Activated naive CD4-positive, alpha-beta T cell treated with anti-CD3 and anti-CD28 coated beads, Interleukin-2, amount 50 U/mL, for 24 hours (primary cell): Measurements from ENCODE around the gene UTP11.

Experiments used
- H3K27ac Mint-ChIP-seq: one replicate; pipeline ENCODE4 v1.8.0; 2021; ENCODE audit warnings: mild to moderate bottlenecking, mixed read lengths
- H3K27me3 Mint-ChIP-seq: one replicate; pipeline ENCODE4 v1.8.0; 2021; ENCODE audit warnings: mixed read lengths
- H3K36me3 Mint-ChIP-seq: one replicate; pipeline ENCODE4 v1.8.0; 2021; ENCODE audit warnings: mixed read lengths
- H3K4me1 Mint-ChIP-seq: one replicate; pipeline ENCODE4 v1.8.0; 2021; ENCODE audit warnings: mixed read lengths
- H3K4me3 Mint-ChIP-seq: one replicate; pipeline ENCODE4 v1.8.0; 2021; ENCODE audit warnings: mild to moderate bottlenecking, mixed read lengths
- H3K9me3 Mint-ChIP-seq: one replicate; pipeline ENCODE4 v1.8.0; 2021; ENCODE audit warnings: mixed read lengths

The UTP11 gene

GRCh38 chr1:37998913-37999429 lies 13.6 kb upstream of the UTP11 start:
- Mint-ChIP-seq H3K36me3 (peaks cover 3% of the 10 kb centered on the region), H3K4me3 (peak overlapping the region; percentile 51)

GRCh38 chr1:37999430-38000232 lies 12.9 kb upstream of the UTP11 start:
- Mint-ChIP-seq H3K4me3 (peak overlapping the region; percentile 51), H3K27me3 (no peaks in the 10 kb centered on the region), H3K27ac (peak overlapping the region; percentile 92), H3K36me3 (peaks cover 3% of the 10 kb centered on the region), H3K4me1 (peaks cover 75% of the 10 kb centered on the region), H3K9me3 (no peaks in the 10 kb centered on the region)

More at GRCh38 chr1:37998913-37999429, 13.6 kb upstream of the UTP11 start:
- no peaks in the 10 kb centered on the region for H3K9me3 Mint-ChIP-seq
- H3K4me1 Mint-ChIP-seq = peaks cover 72% of the 10 kb centered on the region
- H3K27ac Mint-ChIP-seq = peak overlapping the region; percentile 92
- H3K27me3 Mint-ChIP-seq = no peaks in the 10 kb centered on the region

GRCh38 chr1:38000233-38000528 lies 12.4 kb upstream of the UTP11 start:
- Mint-ChIP-seq H3K4me3 (no peak overlapping the region), H3K27me3 (no peaks in the 10 kb centered on the region), H3K9me3 (no peaks in the 10 kb centered on the region), H3K36me3 (peaks cover 1% of the 10 kb centered on the region), H3K4me1 (peaks cover 71% of the 10 kb centered on the region), H3K27ac (peak overlapping the region; percentile 59)

GRCh38 chr1:38000529-38001455 lies 11.7 kb upstream of the UTP11 start:
- no peaks in the 10 kb centered on the region for H3K9me3 Mint-ChIP-seq
- H3K27me3 Mint-ChIP-seq = no peaks in the 10 kb centered on the region
- H3K4me3 Mint-ChIP-seq = no peak overlapping the region
- H3K27ac Mint-ChIP-seq = peak overlapping the region; percentile 59
- H3K36me3 Mint-ChIP-seq = peaks cover 1% of the 10 kb centered on the region
- peaks cover 67% of the 10 kb centered on the region for H3K4me1 Mint-ChIP-seq

- no peaks in the 10 kb centered on the region for H3K9me3 Mint-ChIP-seq
- H3K27me3 Mint-ChIP-seq = no peaks in the 10 kb centered on the region
- peak overlapping the region; percentile 86 for H3K4me3 Mint-ChIP-seq
- no peaks in the 10 kb centered on the region for H3K36me3 Mint-ChIP-seq
- peaks cover 53% of the 10 kb centered on the region for H3K4me1 Mint-ChIP-seq
- H3K27ac Mint-ChIP-seq = no peak overlapping the region
Measured at GRCh38 chr1:38003261-38004250, 9.0 kb upstream of the UTP11 start.

- peak overlapping the region; percentile 59 for H3K27ac Mint-ChIP-seq
- H3K9me3 Mint-ChIP-seq = no peaks in the 10 kb centered on the region
- peaks cover 53% of the 10 kb centered on the region for H3K4me1 Mint-ChIP-seq
- H3K36me3 Mint-ChIP-seq = no peaks in the 10 kb centered on the region
- H3K4me3 Mint-ChIP-seq = peak overlapping the region; percentile 86
- H3K27me3 Mint-ChIP-seq = no peaks in the 10 kb centered on the region
Measured at GRCh38 chr1:38004284-38005108, 8.0 kb upstream of the UTP11 start.

GRCh38 chr1:38005195-38006007 lies 7.1 kb upstream of the UTP11 start, which contains the start of gene FHL3:
Gene FHL3, minus strand, starts transcription at chr1:38005514. Its CDS starts 6,102 bp downstream, at chr1:37999412.
- Mint-ChIP-seq H3K36me3 (no peaks in the 10 kb centered on the region), H3K27me3 (no peaks in the 10 kb centered on the region), H3K4me3 (peak within 1 kb of the TSS; percentile 86), H3K27ac (peak within 1 kb of the TSS; percentile 90), H3K4me1 (peaks cover 53% of the 10 kb centered on the region), H3K9me3 (no peaks in the 10 kb centered on the region)

GRCh38 chr1:38006008-38006828 lies 6.3 kb upstream of the UTP11 start:
- Mint-ChIP-seq H3K4me3 (peak overlapping the region; percentile 76), H3K27ac (peak overlapping the region; percentile 90), H3K36me3 (no peaks in the 10 kb centered on the region), H3K9me3 (no peaks in the 10 kb centered on the region), H3K27me3 (no peaks in the 10 kb centered on the region), H3K4me1 (peaks cover 50% of the 10 kb centered on the region)

GRCh38 chr1:38009088-38009840 lies 3.3 kb upstream of the UTP11 start:
- H3K9me3 Mint-ChIP-seq = no peaks in the 10 kb centered on the region
- H3K4me1 Mint-ChIP-seq = peaks cover 55% of the 10 kb centered on the region
- peaks cover 3% of the 10 kb centered on the region for H3K36me3 Mint-ChIP-seq
- peak overlapping the region; percentile 98 for H3K27ac Mint-ChIP-seq
- peak overlapping the region; percentile 63 for H3K4me3 Mint-ChIP-seq
- no peaks in the 10 kb centered on the region for H3K27me3 Mint-ChIP-seq

GRCh38 chr1:38009841-38010180 lies 2.7 kb upstream of the UTP11 start:
- Mint-ChIP-seq H3K4me3 (no peak overlapping the region), H3K36me3 (peaks cover 3% of the 10 kb centered on the region), H3K4me1 (peaks cover 54% of the 10 kb centered on the region), H3K27ac (peak overlapping the region; percentile 98), H3K9me3 (no peaks in the 10 kb centered on the region), H3K27me3 (no peaks in the 10 kb centered on the region)

GRCh38 chr1:38013227-38013622 lies 691 bp downstream of the UTP11 start:
- peak overlapping the region; percentile 98 for H3K4me3 Mint-ChIP-seq
- no peaks in the 10 kb centered on the region for H3K9me3 Mint-ChIP-seq
- peaks cover 4% of the 10 kb centered on the region for H3K36me3 Mint-ChIP-seq
- H3K27ac Mint-ChIP-seq = peak overlapping the region; percentile 97
- peaks cover 70% of the 10 kb centered on the region for H3K4me1 Mint-ChIP-seq
- H3K27me3 Mint-ChIP-seq = no peaks in the 10 kb centered on the region

GRCh38 chr1:38014171-38014570 lies 1.6 kb downstream of the UTP11 start:
- H3K4me1 Mint-ChIP-seq = peaks cover 72% of the 10 kb centered on the region

More at GRCh38 chr1:38014171-38014570, 1.6 kb downstream of the UTP11 start:
- Mint-ChIP-seq H3K27ac (no peak overlapping the region), H3K9me3 (no peaks in the 10 kb centered on the region), H3K4me3 (peak overlapping the region; percentile 98), H3K27me3 (no peaks in the 10 kb centered on the region), H3K36me3 (peaks cover 8% of the 10 kb centered on the region)
